HEK293T (cell line): ENCODE data around the gene KLHL17.

Experiments
- CTBP1 ChIP-seq: fragments of 450-650 bp; IDR thresholded peaks from 2 replicates; pipeline ENCODE4 v1.6.1; 2016; ENCODE audit warnings: borderline replicate concordance
- ELF4 ChIP-seq: fragments of 450-650 bp; IDR thresholded peaks from 2 replicates; pipeline ENCODE4 v1.6.1; 2017; ENCODE audit warnings: antibody characterized with exemption
- FOXA1 ChIP-seq: fragments of 450-650 bp; IDR thresholded peaks from 2 replicates; pipeline ENCODE4 v1.6.1; 2016; ENCODE audit warnings: mild to moderate bottlenecking
- FOXK2 ChIP-seq: fragments of 450-650 bp; IDR thresholded peaks from 2 replicates; pipeline ENCODE4 v1.6.1; 2016; ENCODE audit warnings: mild to moderate bottlenecking
- FOXM1 ChIP-seq: fragments of 450-650 bp; IDR thresholded peaks from 2 replicates; pipeline ENCODE4 v1.6.1; 2017; ENCODE audit warnings: mild to moderate bottlenecking, borderline replicate concordance
- NFRKB ChIP-seq: fragments of 450-650 bp; IDR thresholded peaks from 2 replicates; pipeline ENCODE4 v1.6.1; 2016; ENCODE audit warnings: mild to moderate bottlenecking, moderate library complexity
- PKNOX1 ChIP-seq: fragments of 450-650 bp; IDR thresholded peaks from 2 replicates; pipeline ENCODE4 v1.6.1; 2016
- SP1 ChIP-seq: fragments of 450-650 bp; IDR thresholded peaks from 2 replicates; pipeline ENCODE4 v1.6.1; 2017
- TARDBP ChIP-seq: fragments of 450-650 bp; IDR thresholded peaks from 2 replicates; pipeline ENCODE4 v1.6.1; 2016

- no peak for TF ChIP-seq NFRKB
- TF ChIP-seq SP1 = no peak
- TF ChIP-seq FOXA1 = no peak
- TF ChIP-seq FOXK2 = no peak
- TF ChIP-seq FOXM1 = no peak
- no peak for TF ChIP-seq TARDBP
- no peak for TF ChIP-seq CTBP1
- no peak for TF ChIP-seq PKNOX1
- TF ChIP-seq ELF4 = no peak
These were observed 44.9 kb upstream of the KLHL17 start for GRCh38 chr1:915295-916172.
